Measurements from ENCODE around the gene C2orf92.

Gene C2orf92

DNA sequence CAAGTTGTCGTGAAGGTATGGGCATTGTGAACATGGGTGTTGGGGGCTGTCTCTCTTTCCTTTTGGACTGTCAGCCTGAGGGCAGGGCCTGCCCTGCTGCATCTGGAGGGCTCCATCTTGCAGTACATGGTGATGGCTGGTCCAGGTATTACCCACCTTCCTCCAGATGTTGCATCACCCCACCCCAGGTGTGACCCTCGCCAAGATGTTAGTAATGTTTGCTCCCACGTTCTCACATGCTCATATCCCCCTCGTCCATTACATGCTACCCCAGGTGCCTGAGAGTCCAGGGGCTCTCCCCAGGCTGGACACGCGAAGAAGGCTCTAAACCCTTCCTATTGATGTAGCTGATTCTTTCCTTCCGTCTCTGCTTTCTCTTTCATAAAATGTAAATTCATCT, 57.8 kb downstream of the C2orf92 start:
- DNase-seq (ENCODE audit: low spot score) = peak; percentile 10
- TF ChIP-seq, protein P1, sequence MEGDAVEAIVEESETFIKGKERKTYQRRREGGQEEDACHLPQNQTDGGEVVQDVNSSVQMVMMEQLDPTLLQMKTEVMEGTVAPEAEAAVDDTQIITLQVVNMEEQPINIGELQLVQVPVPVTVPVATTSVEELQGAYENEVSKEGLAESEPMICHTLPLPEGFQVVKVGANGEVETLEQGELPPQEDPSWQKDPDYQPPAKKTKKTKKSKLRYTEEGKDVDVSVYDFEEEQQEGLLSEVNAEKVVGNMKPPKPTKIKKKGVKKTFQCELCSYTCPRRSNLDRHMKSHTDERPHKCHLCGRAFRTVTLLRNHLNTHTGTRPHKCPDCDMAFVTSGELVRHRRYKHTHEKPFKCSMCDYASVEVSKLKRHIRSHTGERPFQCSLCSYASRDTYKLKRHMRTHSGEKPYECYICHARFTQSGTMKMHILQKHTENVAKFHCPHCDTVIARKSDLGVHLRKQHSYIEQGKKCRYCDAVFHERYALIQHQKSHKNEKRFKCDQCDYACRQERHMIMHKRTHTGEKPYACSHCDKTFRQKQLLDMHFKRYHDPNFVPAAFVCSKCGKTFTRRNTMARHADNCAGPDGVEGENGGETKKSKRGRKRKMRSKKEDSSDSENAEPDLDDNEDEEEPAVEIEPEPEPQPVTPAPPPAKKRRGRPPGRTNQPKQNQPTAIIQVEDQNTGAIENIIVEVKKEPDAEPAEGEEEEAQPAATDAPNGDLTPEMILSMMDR (IDR thresholded peaks at IDR 0.05; ENCODE audit: poor library complexity, severe bottlenecking) = no peak
- H3K36me3 ChIP-seq (ENCODE audit: low read depth) = no peaks in the 10 kb centered on the region
- H3K4me3 ChIP-seq (ENCODE audit: severe bottlenecking) = no peak overlapping the region
- H3K27me3 ChIP-seq (ENCODE audit: insufficient read depth, poor library complexity, severe bottlenecking) = peaks cover 11% of the 10 kb centered on the region
- ATAC-seq (ENCODE audit: low read depth) = no peak
- peaks cover 6% of the 10 kb centered on the region for H3K9me3 ChIP-seq (ENCODE audit: severe bottlenecking)
- peaks cover 4% of the 10 kb centered on the region for H3K4me1 ChIP-seq (ENCODE audit: insufficient read depth, poor library complexity, severe bottlenecking)
- no peak overlapping the region for H3K27ac ChIP-seq (ENCODE audit: poor library complexity, severe bottlenecking)

DNA sequence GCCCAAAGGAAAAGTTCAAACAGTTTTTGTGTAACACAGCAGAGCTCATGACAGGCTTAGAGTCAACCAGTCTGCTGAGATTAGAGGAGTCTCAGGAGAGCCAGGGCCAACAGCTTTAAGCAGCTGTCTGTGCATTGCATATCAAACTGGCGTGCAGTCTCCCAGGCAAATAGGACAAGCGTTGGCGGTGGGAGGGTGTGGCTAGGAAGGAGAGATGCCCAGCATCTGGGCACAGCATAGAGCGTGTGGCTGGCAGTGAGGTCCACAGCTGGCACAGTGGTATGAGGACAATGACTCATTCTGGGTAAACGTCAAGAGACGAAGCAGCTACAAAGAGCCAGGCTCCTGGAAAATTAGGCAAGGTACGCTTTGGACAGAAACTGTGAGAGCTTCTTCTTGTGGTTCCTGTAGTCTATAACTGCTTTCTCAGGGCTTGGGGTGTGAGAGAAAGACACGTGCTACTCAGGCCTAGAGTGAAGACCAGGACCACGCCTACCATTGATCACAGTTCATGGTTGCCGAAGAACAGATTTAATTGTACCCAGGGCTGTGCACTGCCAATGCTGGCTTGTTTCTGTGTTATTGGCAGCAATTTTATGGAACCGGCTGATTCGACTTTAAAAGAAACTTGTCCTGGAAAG, 58.7 kb downstream of the C2orf92 start:
- TF ChIP-seq, protein P1 (IDR thresholded peaks at IDR 0.05; ENCODE audit: poor library complexity, severe bottlenecking) = no peak
- Histone ChIP-seq H3K36me3 (ENCODE audit: low read depth) (no peaks in the 10 kb centered on the region), H3K4me1 (ENCODE audit: insufficient read depth, poor library complexity, severe bottlenecking) (peaks cover 4% of the 10 kb centered on the region), H3K27ac (ENCODE audit: poor library complexity, severe bottlenecking) (no peak overlapping the region), H3K9me3 (ENCODE audit: severe bottlenecking) (peaks cover 6% of the 10 kb centered on the region), H3K4me3 (ENCODE audit: severe bottlenecking) (no peak overlapping the region), H3K27me3 (ENCODE audit: insufficient read depth, poor library complexity, severe bottlenecking) (peaks cover 11% of the 10 kb centered on the region)
- peak; percentile 63 for DNase-seq (ENCODE audit: low spot score)
- peak; percentile 85 for ATAC-seq (ENCODE audit: low read depth)

DNA sequence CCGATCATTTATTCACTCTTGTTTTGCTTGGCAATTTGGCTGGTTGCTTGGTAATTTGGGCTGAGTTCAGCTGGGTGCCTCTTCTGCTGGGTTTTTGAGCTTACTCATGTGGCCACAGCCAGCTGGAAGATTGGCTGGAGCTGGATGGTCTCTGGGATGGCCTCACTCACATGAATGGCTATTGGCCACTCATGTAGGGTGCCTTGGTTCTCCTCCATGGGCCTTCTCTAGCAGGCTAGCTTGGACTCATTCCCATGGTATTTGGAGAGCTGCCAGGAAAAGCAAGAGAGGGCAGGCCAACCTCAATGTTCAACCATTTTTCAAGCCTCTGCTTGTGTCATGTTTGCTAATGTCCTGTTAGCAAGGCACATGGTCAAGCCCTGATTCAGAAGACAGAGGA, 60.7 kb downstream of the C2orf92 start:
- Histone ChIP-seq H3K36me3 (ENCODE audit: low read depth) (no peaks in the 10 kb centered on the region), H3K4me3 (ENCODE audit: severe bottlenecking) (no peak overlapping the region), H3K9me3 (ENCODE audit: severe bottlenecking) (peaks cover 6% of the 10 kb centered on the region), H3K27ac (ENCODE audit: poor library complexity, severe bottlenecking) (no peak overlapping the region), H3K4me1 (ENCODE audit: insufficient read depth, poor library complexity, severe bottlenecking) (peaks cover 4% of the 10 kb centered on the region), H3K27me3 (ENCODE audit: insufficient read depth, poor library complexity, severe bottlenecking) (no peaks in the 10 kb centered on the region)
- ATAC-seq (ENCODE audit: low read depth) (peak; percentile 34; the same call in 2 of the 3 replicates), DNase-seq (ENCODE audit: low spot score) (peak; percentile 29)
- TF ChIP-seq, protein P1 (IDR thresholded peaks at IDR 0.05; ENCODE audit: poor library complexity, severe bottlenecking) = no peak

DNA sequence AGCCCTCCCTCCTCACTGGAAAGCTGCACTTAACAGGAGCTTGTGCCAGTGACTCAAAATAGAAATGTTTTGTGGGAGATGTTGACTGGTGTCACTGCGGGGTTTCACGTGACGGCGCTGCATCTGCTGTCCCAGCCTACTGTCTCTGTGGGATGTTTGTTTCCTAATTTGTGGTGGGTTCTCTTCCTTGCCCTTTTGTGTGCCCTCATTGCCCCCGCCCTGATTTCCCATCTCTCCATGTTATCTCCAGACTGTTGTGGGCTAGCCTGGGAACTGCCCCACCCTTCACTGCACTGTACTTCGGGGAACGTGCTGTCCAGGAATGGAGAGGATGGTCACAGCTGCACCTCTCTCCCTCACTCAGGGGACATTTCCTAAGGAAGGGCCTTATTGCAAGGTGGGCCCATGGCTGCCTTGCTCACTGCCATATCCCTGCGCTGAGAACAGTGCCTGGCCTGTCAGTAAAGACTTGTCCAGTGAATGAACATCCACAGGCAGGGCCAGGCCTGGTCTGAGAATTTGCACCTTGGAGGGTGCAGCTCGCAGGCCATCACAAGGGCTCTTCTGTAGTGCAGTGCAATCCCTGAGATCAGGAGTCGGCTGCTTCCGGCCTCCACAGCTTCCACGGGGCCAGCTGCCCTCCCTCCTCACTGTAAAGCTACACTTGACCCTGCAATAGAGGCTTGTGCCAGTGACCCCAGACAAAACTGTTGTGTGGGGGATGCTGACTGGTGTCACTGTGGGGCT, 61.9 kb downstream of the C2orf92 start:
- TF ChIP-seq, protein P1 (IDR thresholded peaks at IDR 0.05; ENCODE audit: poor library complexity, severe bottlenecking) = no peak
- DNase-seq (ENCODE audit: low spot score) (peak; percentile 19), ATAC-seq (ENCODE audit: low read depth) (no peak)
- H3K4me3 ChIP-seq (ENCODE audit: severe bottlenecking) = no peak overlapping the region
- peaks cover 6% of the 10 kb centered on the region for H3K9me3 ChIP-seq (ENCODE audit: severe bottlenecking)
- no peaks in the 10 kb centered on the region for H3K36me3 ChIP-seq (ENCODE audit: low read depth)
- H3K27ac ChIP-seq (ENCODE audit: poor library complexity, severe bottlenecking) = no peak overlapping the region
- H3K4me1 ChIP-seq (ENCODE audit: insufficient read depth, poor library complexity, severe bottlenecking) = peaks cover 4% of the 10 kb centered on the region
- no peaks in the 10 kb centered on the region for H3K27me3 ChIP-seq (ENCODE audit: insufficient read depth, poor library complexity, severe bottlenecking)
